ENCODE data around the gene ADGRB3. TPM values are rescaled to one million over a fixed set of nuclear protein-coding genes. Genes with fewer than 3 reads are reported as not detected.

ADGRB3 gene
- total and polyA plus RNA-seq, 2 donors (not counting 3 experiments of a cell fraction or from before 2014, with no cell fraction given) = not detected

GRCh38 chr6:68642081-68642480, 7.0 kb downstream of the ADGRB3 start:
- no TSS peak for BruUV-seq (replicated peaks)

More at GRCh38 chr6:68642081-68642480, 7.0 kb downstream of the ADGRB3 start:
- dilution Hi-C loops (cut with MboI; ENCODE audit: extremely low pct_ligation_motif_present, low sequenced_read_pairs) = no loop called here
- Histone ChIP-seq H3K27me3 (ENCODE audit: control insufficient read depth in 2 of 2, insufficient read depth in 2 of 2, low read length in 2 of 2) (peaks cover 1 to 9% of the 10 kb centered on the region in 2 experiments), H3K9me3 (replicated peaks; ENCODE audit: control insufficient read depth, insufficient read depth, low read length) (no peaks in the 10 kb centered on the region), H3K27ac (ENCODE audit: insufficient read depth, low read depth, low read length) (no peak overlapping the region), H3K36me3 (ENCODE audit: control insufficient read depth in 2 of 2, extremely low read depth in 1 of 2, insufficient read depth in 2 of 2, low read length in 2 of 2) (no peaks in the 10 kb centered on the region), H3K4me2 (ENCODE audit: insufficient read depth, low read length) (no peak overlapping the region), H3K4me3 (replicated peaks in 1 of 3; ENCODE audit: insufficient read depth in 1 of 3, low read depth in 1 of 3, low read length in 3 of 3) (no peak overlapping the region), H3K4me1 (ENCODE audit: control insufficient read depth, extremely low read depth, insufficient read depth, low read length) (no peaks in the 10 kb centered on the region), H4K20me1 (replicated peaks; ENCODE audit: control insufficient read depth, extremely low read depth, insufficient read depth, low read length) (no peaks in the 10 kb centered on the region), H2AFZ (ENCODE audit: low read depth, low read length) (no peak overlapping the region), H3K9me1 (replicated peaks; ENCODE audit: control insufficient read depth, extremely low read depth, insufficient read depth, low read length) (no peaks in the 10 kb centered on the region), H3K79me2 (ENCODE audit: control insufficient read depth, insufficient read depth, low read length) (no peaks in the 10 kb centered on the region), H3K9ac (replicated peaks; ENCODE audit: extremely low read depth, insufficient read depth, low read length) (no peak overlapping the region)
- TF ChIP-seq CTCF (IDR thresholded peaks at IDR 0.05; ENCODE audit: extremely low read depth in 1 of 2, insufficient read depth in 1 of 2, low read depth in 1 of 2, low read length in 2 of 2) = no peak
- no peak for TF ChIP-seq POLR2A (IDR thresholded peaks at IDR 0.05; ENCODE audit: low read depth, low read length)
- TF ChIP-seq POLR2AphosphoS5 (IDR thresholded peaks at IDR 0.05; ENCODE audit: insufficient read depth, low read depth, low read length) = no peak
- TF ChIP-seq FOS (IDR thresholded peaks at IDR 0.05; ENCODE audit: borderline replicate concordance, insufficient read depth, low read length) = no peak
- TF ChIP-seq GATA2 (IDR thresholded peaks at IDR 0.05; ENCODE audit: insufficient read depth, insufficient read length, low read depth, low read length) = no peak
- TF ChIP-seq MYC (IDR thresholded peaks at IDR 0.05; ENCODE audit: low read depth, low read length) = no peak
- TF ChIP-seq MAX (IDR thresholded peaks at IDR 0.05; ENCODE audit: insufficient read depth, insufficient read length) = no peak
- TF ChIP-seq EZH2 (IDR thresholded peaks at IDR 0.05; ENCODE audit: borderline replicate concordance, low read depth, low read length, severe bottlenecking) = no peak
- TF ChIP-seq JUN (IDR thresholded peaks at IDR 0.05; ENCODE audit: borderline replicate concordance, insufficient read depth, insufficient read length, low read depth) = no peak
- FAIRE-seq = no peak
- intact Hi-C loops (cut with micrococcal nuclease) = no loop called here
- ChIA-PET POLR2A (no interaction called here), CTCF (no interaction called here)
- DNase-seq (ENCODE audit: low read depth, low spot score) = no peak
